ENCODE data around the gene YDJC. TPM values are rescaled to one million over a fixed set of nuclear protein-coding genes. Genes with fewer than 3 reads are reported as not detected.
"Not testable (repeated sequence)": the region's sequence is repeated elsewhere in the genome, so short reads cannot be mapped to it uniquely, and the experiment has no call there.

YDJC gene
- total RNA-seq, 1 donor from 2014 or later, result 7.7 TPM

- FAIRE-seq, result no peak
- DNase-seq (ENCODE audit: low spot score in 2 of 2), result peak in 1 of 2 donors; percentile 8
Measured at GRCh38 chr22:21633481-21633880, 3.7 kb upstream of the YDJC start.

GRCh38 chr22:21632931-21633330 is 3.1 kb upstream of the YDJC start:
- peak in 1 of 2 donors; percentile 5 for DNase-seq (ENCODE audit: low spot score in 2 of 2)
- no peak for FAIRE-seq

GRCh38 chr22:21632237-21632895 is 2.5 kb upstream of the YDJC start, which contains the start of gene CCDC116:
Gene CCDC116, plus strand, starts transcription at chr22:21632760. Its CDS starts 422 bp downstream, at chr22:21633182.
- peak in 1 of 2 donors; percentile 17 for DNase-seq (ENCODE audit: low spot score in 2 of 2)
- no peak for FAIRE-seq

GRCh38 chr22:21631025-21631424 is 1.2 kb upstream of the YDJC start:
- FAIRE-seq (no peak), DNase-seq (ENCODE audit: low spot score in 2 of 2) (no peak)

- FAIRE-seq, result no peak
- DNase-seq (ENCODE audit: low spot score in 2 of 2), result no peak
Measured at GRCh38 chr22:21628386-21629254, 1.2 kb downstream of the YDJC start.

GRCh38 chr22:21626735-21627469 is 2.9 kb downstream of the YDJC start:
- FAIRE-seq, result no peak
- no peak for DNase-seq (ENCODE audit: low spot score in 2 of 2)

- no peak for DNase-seq (ENCODE audit: low spot score in 2 of 2)
- FAIRE-seq, result no peak
Measured at GRCh38 chr22:21626073-21626734, 3.6 kb downstream of the YDJC start.

GRCh38 chr22:21624880-21625791 is 4.7 kb downstream of the YDJC start:
- DNase-seq (ENCODE audit: low spot score in 2 of 2), result no peak
- FAIRE-seq, result no peak

- FAIRE-seq (no peak), DNase-seq (ENCODE audit: low spot score in 2 of 2) (peak in 1 of 2 donors; percentile 11)
Measured at GRCh38 chr22:21624120-21624879, 5.5 kb downstream of the YDJC start.

- DNase-seq (ENCODE audit: low spot score in 2 of 2) (peak in 1 of 2 donors; percentile 24), FAIRE-seq (no peak)
Measured at GRCh38 chr22:21623648-21623970, 6.2 kb downstream of the YDJC start.

GRCh38 chr22:21622919-21623647 is 6.7 kb downstream of the YDJC start:
- no peak for FAIRE-seq
- DNase-seq (ENCODE audit: low spot score in 2 of 2), result no peak

- FAIRE-seq (no peak), DNase-seq (ENCODE audit: low spot score in 2 of 2) (no peak)
Measured at GRCh38 chr22:21622011-21622918, 7.6 kb downstream of the YDJC start.

GRCh38 chr22:21621025-21621424 is 8.8 kb downstream of the YDJC start:
- DNase-seq (ENCODE audit: low spot score in 2 of 2), result no peak
- FAIRE-seq, result no peak

GRCh38 chr22:21617337-21617736 is 12.5 kb downstream of the YDJC start:
- not testable (repeated sequence) for DNase-seq (ENCODE audit: low spot score in 2 of 2); FAIRE-seq

GRCh38 chr22:21615731-21616130 is 14.1 kb downstream of the YDJC start:
- DNase-seq (ENCODE audit: low spot score in 2 of 2), result no peak
- no peak for FAIRE-seq

GRCh38 chr22:21613553-21614233 is 16.1 kb downstream of the YDJC start:
- DNase-seq (ENCODE audit: low spot score in 2 of 2) (no peak), FAIRE-seq (no peak)

Measured in frontal cortex (tissue), 4 donors.